Keratinocyte (primary cell): ENCODE measurements around the gene PRKAG2. TPM values are rescaled to one million over a fixed set of nuclear protein-coding genes. Genes with fewer than 3 reads are reported as not detected.

Source experiments
- DNase-seq: peaks from one replicate; pipeline ENCODE4 v3.0.0-alpha.2; 2011; ENCODE audit warnings: low read depth, missing footprints, low spot score
- FAIRE-seq: peaks from 2 replicates; lab custom pipeline; 2011; peaks lifted over from hg19 to GRCh38; lab: Jason Lieb, UNC
- H2AFZ ChIP-seq: 2 replicates; pipeline ENCODE4 v1.6.0; 2012; ENCODE audit warnings: low read length, control low read depth, inconsistent platforms; ENCODE audit not compliant: control insufficient read depth
- H3K27ac ChIP-seq: 2 replicates; pipeline ENCODE4 v1.5.1; 2011; ENCODE audit warnings: low read length; ENCODE audit not compliant: control insufficient read depth, insufficient read depth
- H3K27me3 ChIP-seq: 3 replicates; pipeline ENCODE4 v1.6.0; 2011; ENCODE audit warnings: low read length; ENCODE audit not compliant: control insufficient read depth, insufficient read depth; ENCODE audit errors: extremely low read depth
- H3K36me3 ChIP-seq, 2 experiments: 2 replicates in 1 of 2; 3 replicates in 1 of 2; pipeline ENCODE4 v1.5.1; 2011; ENCODE audit warnings: low read length in 2 of 2, mild to moderate bottlenecking in 1 of 2; ENCODE audit not compliant: control insufficient read depth in 2 of 2, insufficient read depth in 2 of 2; ENCODE audit errors: extremely low read depth in 1 of 2
- H3K4me1 ChIP-seq: 3 replicates; pipeline ENCODE4 v1.5.1; 2011; ENCODE audit warnings: low read length; ENCODE audit not compliant: control insufficient read depth, insufficient read depth; ENCODE audit errors: extremely low read depth
- H3K4me2 ChIP-seq: 3 replicates; pipeline ENCODE4 v1.6.0; 2011; ENCODE audit warnings: low read depth, low read length; ENCODE audit not compliant: control insufficient read depth, insufficient read depth; ENCODE audit errors: extremely low read depth
- H3K4me3 ChIP-seq, 3 experiments: fragments of 200-600 bp in 1 of 3; sonication (generic) in 1 of 3; 2 replicates in 2 of 3; 3 replicates in 1 of 3; pipeline ENCODE4 v1.5.1; 2011 to 2016; ENCODE audit warnings: low read length in 3 of 3, mild to moderate bottlenecking in 3 of 3, control low read depth in 2 of 3, inconsistent platforms in 1 of 3, low read depth in 1 of 3, mixed read lengths in 1 of 3, mixed run types in 1 of 3, moderate library complexity in 1 of 3; ENCODE audit not compliant: control insufficient read depth in 2 of 3, insufficient read depth in 2 of 3; ENCODE audit errors: extremely low read depth in 1 of 3
- H3K79me2 ChIP-seq: 2 replicates; pipeline ENCODE4 v1.6.0; 2012; ENCODE audit warnings: low read length; ENCODE audit not compliant: control insufficient read depth, insufficient read depth
- H3K9ac ChIP-seq: 3 replicates; pipeline ENCODE4 v1.6.0; 2011; ENCODE audit warnings: low read length; ENCODE audit not compliant: control insufficient read depth, insufficient read depth; ENCODE audit errors: extremely low read depth
- H3K9me1 ChIP-seq: 3 replicates; pipeline ENCODE4 v1.6.0; 2011; ENCODE audit warnings: low read length; ENCODE audit not compliant: control insufficient read depth, insufficient read depth; ENCODE audit errors: extremely low read depth
- H3K9me3 ChIP-seq: 2 replicates; pipeline ENCODE4 v1.5.1; 2012; ENCODE audit warnings: low read depth, low read length; ENCODE audit not compliant: control insufficient read depth
- H4K20me1 ChIP-seq: 3 replicates; pipeline ENCODE4 v1.6.0; 2011; ENCODE audit warnings: low read length; ENCODE audit not compliant: control insufficient read depth, insufficient read depth; ENCODE audit errors: extremely low read depth
- CTCF ChIP-seq, 3 experiments: IDR thresholded peaks in 1 of 3; conservative IDR thresholded peaks in 1 of 3; optimal IDR thresholded peaks in 1 of 3; 2 replicates in 2 of 3; 3 replicates in 1 of 3; pipeline versions ENCODE3 to v1.5.1; 2011; ENCODE audit warnings: low read length in 3 of 3, mild to moderate bottlenecking in 3 of 3, moderate library complexity in 2 of 3, control low read depth in 1 of 3, inconsistent platforms in 1 of 3; ENCODE audit not compliant: insufficient read depth in 2 of 3; ENCODE audit errors: extremely low read depth in 1 of 3
- EZH2 ChIP-seq: IDR thresholded peaks from one replicate; pipeline ENCODE4 v1.6.1; 2012; ENCODE audit warnings: inconsistent platforms, mild to moderate bottlenecking, low read length, moderate library complexity
- dilution Hi-C: fragments of 300-500 bp; cut with MboI; formaldehyde crosslinking; loops from one replicate; pipeline ENCODE4 v1.7.0; 2020; ENCODE audit warnings: low sequenced_read_pairs; ENCODE audit not compliant: extremely low pct_ligation_motif_present
- polyA plus RNA-seq, 5 experiments: library from polyadenylated mRNA; depleted of rRNA in 3 of 5; stranded (reverse) in 3 of 5; stranded (forward) in 1 of 5; unstranded in 1 of 5; fragments of >200 nt; gene quantifications; 1 replicate in 1 of 5; 2 replicates in 3 of 5; 3 replicates in 1 of 5; pipeline versions ENCODE4 v1.2.1 to v1.2.3, GENCODE V29; 2011 to 2012; ENCODE audit warnings: missing spikeins in 2 of 5, low read depth in 1 of 5, low replicate concordance in 1 of 5

The PRKAG2 gene
- polyA plus RNA-seq, 1 donor (not counting 4 experiments of a cell fraction or from before 2014, with no cell fraction given) = 39.5 TPM

GRCh38 chr7:151755131-151755801, 121.6 kb downstream of the PRKAG2 start:
- TF ChIP-seq EZH2 (no peak), CTCF (optimal IDR thresholded peaks at IDR 0.05 in 1 of 3, IDR thresholded peaks at IDR 0.05 in 1 of 3, conservative IDR thresholded peaks at IDR 0.05 in 1 of 3; ENCODE audit: extremely low read depth in 1 of 3, insufficient read depth in 2 of 3, low read length in 3 of 3) (no peak)
- no peak for DNase-seq
- H3K27ac ChIP-seq = no peak overlapping the region
- H2AFZ ChIP-seq = no peak overlapping the region
- H4K20me1 ChIP-seq = no peaks in the 10 kb centered on the region
- H3K36me3 ChIP-seq = no peaks in the 10 kb centered on the region
- peaks cover 27% of the 10 kb centered on the region for H3K4me1 ChIP-seq
- dilution Hi-C loops = no loop called here
- H3K9me1 ChIP-seq = no peaks in the 10 kb centered on the region
- H3K79me2 ChIP-seq = no peaks in the 10 kb centered on the region
- no peak overlapping the region for H3K9ac ChIP-seq
- peaks cover 5% of the 10 kb centered on the region for H3K9me3 ChIP-seq
- no peak overlapping the region for H3K4me2 ChIP-seq
- H3K27me3 ChIP-seq = no peaks in the 10 kb centered on the region
- FAIRE-seq = no peak
- H3K4me3 ChIP-seq = no peak overlapping the region

- H3K27me3 ChIP-seq = no peaks in the 10 kb centered on the region
- peak overlapping the region; percentile 28 for H3K27ac ChIP-seq
- H3K4me3 ChIP-seq = no peak overlapping the region
- FAIRE-seq = no peak
- peaks cover 5% of the 10 kb centered on the region for H3K9me3 ChIP-seq
- no peaks in the 10 kb centered on the region for H3K9me1 ChIP-seq
- no peaks in the 10 kb centered on the region for H3K36me3 ChIP-seq
- no peak overlapping the region for H3K4me2 ChIP-seq
- H3K9ac ChIP-seq = no peak overlapping the region
- dilution Hi-C loops = no loop called here
- H4K20me1 ChIP-seq = no peaks in the 10 kb centered on the region
- H2AFZ ChIP-seq = no peak overlapping the region
- TF ChIP-seq CTCF (optimal IDR thresholded peaks at IDR 0.05 in 1 of 3, IDR thresholded peaks at IDR 0.05 in 1 of 3, conservative IDR thresholded peaks at IDR 0.05 in 1 of 3; ENCODE audit: extremely low read depth in 1 of 3, insufficient read depth in 2 of 3, low read length in 3 of 3) = no peak
- no peak for DNase-seq
- H3K4me1 ChIP-seq = peaks cover 27% of the 10 kb centered on the region
- no peaks in the 10 kb centered on the region for H3K79me2 ChIP-seq
These were observed 122.2 kb downstream of the PRKAG2 start for GRCh38 chr7:151754688-151755130.
